H9 (cell line): ENCODE measurements around the gene BRCA2. TPM values are rescaled to one million over a fixed set of nuclear protein-coding genes. Genes with fewer than 3 reads are reported as not detected.

Experiments used
- DNase-seq: peaks from one replicate; pipeline ENCODE4 v3.0.0-alpha.2; 2017
- H2AFZ ChIP-seq: one replicate; pipeline ENCODE4 v1.6.1; 2013; ENCODE audit warnings: mild to moderate bottlenecking, low read length, control low read depth, moderate library complexity
- H2AK5ac ChIP-seq: 2 replicates; pipeline ENCODE4 v1.6.1; 2013; ENCODE audit warnings: low read length, control low read depth, mixed read lengths; ENCODE audit not compliant: insufficient read length
- H2BK120ac ChIP-seq: one replicate; pipeline ENCODE4 v1.6.1; 2013; ENCODE audit warnings: low read depth, mild to moderate bottlenecking, low read length, control low read depth, inconsistent platforms; ENCODE audit not compliant: poor library complexity, severe bottlenecking
- H2BK12ac ChIP-seq: 2 replicates; pipeline ENCODE4 v1.6.1; 2013; ENCODE audit warnings: low read length, control low read depth, mixed read lengths, low read depth; ENCODE audit not compliant: insufficient read length
- H2BK15ac ChIP-seq: 2 replicates; pipeline ENCODE4 v1.6.1; 2013; ENCODE audit warnings: low read depth, low read length, control low read depth
- H2BK20ac ChIP-seq: one replicate; pipeline ENCODE4 v1.6.1; 2013; ENCODE audit warnings: low read depth, mild to moderate bottlenecking, low read length, control low read depth, inconsistent platforms; ENCODE audit not compliant: poor library complexity, severe bottlenecking
- H2BK5ac ChIP-seq: 2 replicates; pipeline ENCODE4 v1.6.1; 2013; ENCODE audit warnings: low read length, control low read depth, mixed read lengths; ENCODE audit not compliant: insufficient read length
- H3K14ac ChIP-seq: 2 replicates; pipeline ENCODE4 v1.6.1; 2013; ENCODE audit warnings: low read length, control low read depth; ENCODE audit not compliant: insufficient read depth
- H3K18ac ChIP-seq: 2 replicates; pipeline ENCODE4 v1.6.1; 2013; ENCODE audit warnings: low read depth, mild to moderate bottlenecking, mixed read lengths, low read length, control low read depth; ENCODE audit not compliant: insufficient read length
- H3K23ac ChIP-seq: 2 replicates; pipeline ENCODE4 v1.6.1; 2013; ENCODE audit warnings: low read length, control low read depth, mixed read lengths, low read depth; ENCODE audit not compliant: insufficient read length
- H3K23me2 ChIP-seq: 2 replicates; pipeline ENCODE4 v1.6.1; 2013; ENCODE audit warnings: low read depth, mild to moderate bottlenecking, mixed read lengths, low read length, control low read depth; ENCODE audit not compliant: insufficient read length, poor library complexity, severe bottlenecking
- H3K27ac ChIP-seq: 2 replicates; pipeline ENCODE4 v1.5.1; 2013; ENCODE audit warnings: low read length, control low read depth, mixed read lengths, low read depth; ENCODE audit not compliant: insufficient read length
- H3K27me3 ChIP-seq: 2 replicates; pipeline ENCODE4 v1.6.1; 2013; ENCODE audit warnings: low read length, control low read depth, inconsistent platforms; ENCODE audit not compliant: insufficient read depth
- H3K4ac ChIP-seq: 2 replicates; pipeline ENCODE4 v1.6.1; 2013; ENCODE audit warnings: low read depth, mild to moderate bottlenecking, control low read depth, inconsistent platforms, low read length, moderate library complexity
- H3K4me1 ChIP-seq: 2 replicates; pipeline ENCODE4 v1.6.1; 2013; ENCODE audit warnings: low read length, control low read depth, inconsistent platforms; ENCODE audit not compliant: insufficient read depth
- H3K4me2 ChIP-seq: 2 replicates; pipeline ENCODE4 v1.6.1; 2013; ENCODE audit warnings: low read length, control low read depth, mixed read lengths; ENCODE audit not compliant: insufficient read length, insufficient read depth
- H3K56ac ChIP-seq: 2 replicates; pipeline ENCODE4 v1.6.1; 2013; ENCODE audit warnings: low read depth, mild to moderate bottlenecking, mixed read lengths, low read length, control low read depth; ENCODE audit not compliant: insufficient read length
- H3K79me1 ChIP-seq: 2 replicates; pipeline ENCODE4 v1.6.1; 2013; ENCODE audit warnings: low read depth, mild to moderate bottlenecking, moderate library complexity, low read length, control low read depth, inconsistent platforms; ENCODE audit not compliant: insufficient read depth, poor library complexity, severe bottlenecking
- H3K79me2 ChIP-seq: 2 replicates; pipeline ENCODE4 v1.6.1; 2013; ENCODE audit warnings: low read length, control low read depth, inconsistent platforms; ENCODE audit not compliant: insufficient read depth
- H3K9ac ChIP-seq: 2 replicates; pipeline ENCODE4 v1.6.1; 2013; ENCODE audit warnings: low read length, control low read depth, mixed read lengths; ENCODE audit not compliant: insufficient read length; ENCODE audit errors: extremely low read depth
- H3K9me3 ChIP-seq: one replicate; pipeline ENCODE4 v1.6.1; 2013; ENCODE audit warnings: low read depth, low read length, inconsistent platforms; ENCODE audit not compliant: control insufficient read depth
- H3T11ph ChIP-seq: one replicate; pipeline ENCODE4 v1.6.1; 2013; ENCODE audit warnings: mild to moderate bottlenecking, low read length, control low read depth, inconsistent platforms
- H4K20me1 ChIP-seq: one replicate; pipeline ENCODE4 v1.6.1; 2013; ENCODE audit not compliant: control insufficient read depth, insufficient read length, insufficient read depth
- H4K5ac ChIP-seq: 2 replicates; pipeline ENCODE4 v1.6.1; 2013; ENCODE audit warnings: low read depth, mild to moderate bottlenecking, mixed read lengths, low read length, control low read depth; ENCODE audit not compliant: insufficient read length
- H4K8ac ChIP-seq: replicated peaks from 2 replicates; pipeline ENCODE4 v1.6.1; 2013; ENCODE audit warnings: low read length, control low read depth, mixed read lengths, low read depth; ENCODE audit not compliant: insufficient read length
- H4K91ac ChIP-seq: 2 replicates; pipeline ENCODE4 v1.6.1; 2013; ENCODE audit warnings: low read depth, mild to moderate bottlenecking, moderate library complexity, mixed read lengths, low read length, control low read depth; ENCODE audit not compliant: insufficient read length
- H3K27ac Mint-ChIP-seq, 3 experiments: 2 replicates in 2 of 3; 3 replicates in 1 of 3; pipeline ENCODE4 v1.8.0; 2020 to 2021; ENCODE audit warnings: mixed read lengths in 3 of 3, mild to moderate bottlenecking in 1 of 3, moderate library complexity in 1 of 3
- H3K27me3 Mint-ChIP-seq: 2 replicates; pipeline ENCODE4 v1.8.0; 2021; ENCODE audit warnings: low read depth, mild to moderate bottlenecking, moderate library complexity, mixed read lengths
- H3K36me3 Mint-ChIP-seq, 3 experiments: 2 replicates in 2 of 3; 3 replicates in 1 of 3; pipeline ENCODE4 v1.8.0; 2020 to 2021; ENCODE audit warnings: low read depth in 3 of 3, mixed read lengths in 3 of 3; ENCODE audit not compliant: insufficient read depth in 1 of 3
- H3K4me1 Mint-ChIP-seq, 2 experiments: 2 replicates each; pipeline ENCODE4 v1.8.0; 2020; ENCODE audit warnings: mixed read lengths in 2 of 2
- H3K4me3 Mint-ChIP-seq, 2 experiments: 2 replicates in 1 of 2; 3 replicates in 1 of 2; pipeline ENCODE4 v1.8.0; 2020 to 2021; ENCODE audit warnings: mild to moderate bottlenecking in 2 of 2, mixed read lengths in 2 of 2, moderate library complexity in 1 of 2
- H3K9me3 Mint-ChIP-seq, 2 experiments: 2 replicates in 1 of 2; 3 replicates in 1 of 2; pipeline ENCODE4 v1.8.0; 2020; ENCODE audit warnings: mild to moderate bottlenecking in 2 of 2, mixed read lengths in 2 of 2, moderate library complexity in 1 of 2
- CTCF ChIP-seq: fragments of 200-600 bp; sonication (generic); conservative IDR thresholded peaks from 3 replicates; pipeline ENCODE4 v1.8.0; 2021; ENCODE audit warnings: antibody characterized with exemption, mild to moderate bottlenecking
- WGBS: extraction: QIAGEN DNeasy Blood & Tissue Kit; methylation state at CpG from one replicate; pipeline ENCODE4 v1.1.7; 2013; ENCODE audit warnings: missing lambda C conversion rate, low lambda C conversion rate, mixed read lengths; ENCODE audit not compliant: insufficient read length; ENCODE audit errors: extremely low coverage; 5-methylcytosine and 5-hydroxymethylcytosine counted together
- total RNA-seq: library from RNA; stranded (reverse); gene quantifications from 2 replicates; pipeline ENCODE4 v1.2.1, GENCODE V29; 2021

Gene BRCA2
- total RNA-seq, 1 experiment from 2014 or later: 17.0 TPM

DNA sequence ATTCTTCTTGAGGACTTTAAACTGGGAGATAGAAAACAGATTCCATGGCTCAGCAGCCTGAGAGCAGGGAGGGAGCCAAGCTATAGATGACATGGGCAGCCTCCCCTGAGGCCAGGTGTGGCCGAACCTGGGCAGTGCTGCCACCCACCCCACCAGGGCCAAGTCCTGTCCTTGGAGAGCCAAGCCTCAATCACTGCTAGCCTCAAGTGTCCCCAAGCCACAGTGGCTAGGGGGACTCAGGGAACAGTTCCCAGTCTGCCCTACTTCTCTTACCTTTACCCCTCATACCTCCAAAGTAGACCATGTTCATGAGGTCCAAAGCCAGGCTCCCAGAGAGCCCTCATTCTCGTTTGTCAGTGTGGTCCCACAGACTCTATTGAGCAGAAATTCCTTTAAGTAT is 104.6 kb downstream of the BRCA2 start:
- no peak for TF ChIP-seq CTCF
- H3K27me3 ChIP-seq: no peaks in the 10 kb centered on the region
- H2AFZ ChIP-seq: no peak overlapping the region
- no peak overlapping the region for H2BK15ac ChIP-seq
- H2BK20ac ChIP-seq: no peak overlapping the region
- no peak overlapping the region for H3K9ac ChIP-seq
- H3K4me1 ChIP-seq: 0 out of 2 replicates have a peak, but pooled peaks cover 2% of the 10 kb centered on the region
- Mint-ChIP-seq H3K36me3 (peaks cover 22 to 32% (median 23%) of the 10 kb centered on the region in 3 experiments), H3K27me3 (no peaks in the 10 kb centered on the region), H3K4me1 (peaks cover 9 to 13% of the 10 kb centered on the region in 2 experiments), H3K27ac (no peak overlapping the region; a peak in 1 of 7 replicates), H3K9me3 (peaks cover 25% of the 10 kb centered on the region in 2 experiments), H3K4me3 (no peak overlapping the region)
- WGBS: no CpG with 5 or more reads among the region's 2 CpGs
- no peak overlapping the region for H3K4me2 ChIP-seq
- H4K8ac ChIP-seq: no peak overlapping the region
- H3T11ph ChIP-seq: no peak overlapping the region
- H3K79me2 ChIP-seq: no peaks in the 10 kb centered on the region
- H3K23me2 ChIP-seq: no peaks in the 10 kb centered on the region
- H2AK5ac ChIP-seq: no peak overlapping the region
- no peaks in the 10 kb centered on the region for H3K79me1 ChIP-seq
- H4K20me1 ChIP-seq: no peaks in the 10 kb centered on the region
- no peak overlapping the region for H3K14ac ChIP-seq
- no peak overlapping the region for H2BK120ac ChIP-seq
- DNase-seq: no peak
- no peaks in the 10 kb centered on the region for H3K9me3 ChIP-seq
- H4K5ac ChIP-seq: no peak overlapping the region
- no peak overlapping the region for H4K91ac ChIP-seq
- no peak overlapping the region for H3K4ac ChIP-seq
- H3K18ac ChIP-seq: no peak overlapping the region
- H3K56ac ChIP-seq: no peak overlapping the region
- H2BK5ac ChIP-seq: no peak overlapping the region
- no peak overlapping the region for H3K27ac ChIP-seq
- H2BK12ac ChIP-seq: no peak overlapping the region
- H3K23ac ChIP-seq: no peak overlapping the region
